GM12875 (cell line): ENCODE measurements around the gene ERN1.

Experiments used
- H3K4me3 ChIP-seq: one replicate; pipeline ENCODE4 v1.5.1; 2011; ENCODE audit warnings: low read depth, low read length, control low read depth
- CTCF ChIP-seq: IDR thresholded peaks from 2 replicates; pipeline ENCODE4 v1.5.1; 2011; ENCODE audit warnings: low read depth, mild to moderate bottlenecking, control low read depth, inconsistent platforms, low read length, moderate library complexity, borderline replicate concordance; ENCODE audit not compliant: insufficient read depth

ERN1 gene

GRCh38 chr17:64110379-64111152 is 19.4 kb downstream of the ERN1 start:
- no peak overlapping the region for H3K4me3 ChIP-seq
- TF ChIP-seq CTCF: no peak

GRCh38 chr17:64109400-64109799 is 20.5 kb downstream of the ERN1 start:
- no peak overlapping the region for H3K4me3 ChIP-seq
- TF ChIP-seq CTCF: no peak

DNA sequence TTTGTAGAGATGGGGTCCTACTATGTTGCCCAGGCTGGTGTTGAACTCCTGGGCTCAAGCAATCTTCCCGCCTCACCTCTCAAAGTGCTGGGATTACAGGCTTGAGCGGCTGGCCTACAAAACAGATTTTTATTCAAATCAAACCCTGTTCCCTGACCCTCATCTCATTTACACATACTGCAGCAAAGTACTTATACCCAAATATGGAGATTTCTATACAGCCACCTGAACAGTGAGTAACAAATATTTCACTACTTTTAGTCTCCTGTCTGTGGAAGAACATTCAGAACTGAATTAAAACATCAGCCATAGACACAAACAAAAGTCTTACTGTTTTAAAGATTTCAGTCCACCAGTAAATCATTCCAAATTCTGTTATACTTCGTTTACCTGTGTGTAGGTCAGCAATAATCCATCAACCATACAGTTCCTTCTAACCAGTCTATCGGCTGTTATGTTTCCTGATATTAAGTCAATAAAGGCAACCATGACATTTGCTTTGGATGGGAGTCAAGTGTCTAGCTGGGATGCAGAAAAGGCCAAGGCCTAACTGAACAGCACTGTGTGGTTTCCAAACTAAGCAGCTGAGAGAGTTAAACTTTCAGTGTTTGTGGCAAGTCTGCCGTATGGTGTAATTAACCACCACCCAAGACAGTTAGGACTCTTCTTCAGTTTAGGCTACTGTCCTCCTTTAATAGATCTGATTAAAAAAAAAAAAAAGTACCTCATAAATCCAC is 22.3 kb downstream of the ERN1 start:
- H3K4me3 ChIP-seq: no peak overlapping the region
- TF ChIP-seq CTCF: no peak

GRCh38 chr17:64106918-64107317 is 23.0 kb downstream of the ERN1 start:
- no peak for TF ChIP-seq CTCF
- H3K4me3 ChIP-seq: no peak overlapping the region

DNA sequence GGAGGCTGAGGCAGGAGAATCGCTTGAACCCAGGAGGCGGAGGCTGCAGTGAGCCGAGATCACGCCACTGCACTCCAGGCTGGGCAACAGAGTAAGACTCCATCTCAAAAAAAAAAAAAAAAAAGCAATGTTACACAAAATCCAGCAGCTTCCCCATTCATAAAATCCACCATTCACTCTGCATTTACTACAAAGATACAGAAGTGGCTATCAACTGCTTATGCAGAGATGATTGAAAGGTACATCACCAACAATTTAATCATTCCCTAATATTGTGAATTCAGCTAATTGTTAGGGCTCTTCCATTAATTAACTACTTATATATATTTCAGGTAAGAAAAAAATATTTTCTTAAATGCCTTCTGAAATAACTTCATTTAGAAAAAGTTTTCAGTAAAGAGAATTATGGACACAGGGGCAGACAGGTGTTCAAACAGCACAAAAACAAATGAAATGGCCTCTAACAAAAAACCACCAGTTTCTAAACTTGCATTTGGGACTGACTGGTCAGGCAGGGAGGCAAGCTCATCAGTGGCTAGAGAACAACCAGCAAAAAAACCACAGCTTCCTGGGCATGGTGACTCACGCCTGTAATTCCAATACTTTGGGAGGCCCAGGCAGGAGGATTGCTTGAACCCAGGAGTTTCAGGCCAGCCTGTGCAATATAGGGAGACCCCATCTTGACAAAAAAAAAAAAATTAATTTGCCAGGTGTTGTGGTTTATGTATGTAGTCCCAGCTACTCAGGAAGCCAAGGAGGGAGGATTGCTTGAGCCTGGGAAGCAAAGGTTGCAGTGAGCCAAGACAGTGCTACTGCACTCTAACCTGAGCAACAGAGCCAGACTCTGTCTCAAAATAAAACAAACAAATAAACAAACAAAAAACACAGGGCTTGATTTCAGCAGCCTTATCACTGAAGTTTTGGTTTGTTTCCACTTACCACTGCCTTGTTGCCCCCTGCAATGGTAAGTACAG is 26.3 kb downstream of the ERN1 start:
- TF ChIP-seq CTCF: no peak

GRCh38 chr17:64102627-64103390 is 27.1 kb downstream of the ERN1 start:
- no peak overlapping the region for H3K4me3 ChIP-seq
- no peak for TF ChIP-seq CTCF

More for the DNA sequence above, 26.3 kb downstream of the ERN1 start:
- no peak overlapping the region for H3K4me3 ChIP-seq
